Astrocyte (in vitro differentiated cells and primary cell): ENCODE data around the gene OSTN.

Source experiments
- CTCF ChIP-seq: IDR thresholded peaks from 2 replicates; pipeline ENCODE4 v1.5.1; 2011; ENCODE audit warnings: low read depth, mild to moderate bottlenecking, inconsistent platforms, low read length, moderate library complexity; ENCODE audit not compliant: insufficient read depth
- EZH2 ChIP-seq: IDR thresholded peaks from 2 replicates; pipeline ENCODE4 v1.6.1; 2012; ENCODE audit warnings: mild to moderate bottlenecking, low read length, inconsistent platforms; ENCODE audit not compliant: insufficient read depth

- TF ChIP-seq CTCF (no peak), EZH2 (no peak)
Measured at GRCh38 chr3:191313296-191313695, 114.3 kb downstream of the OSTN start.
